ENCODE results near the gene KIF1B.

Gene KIF1B

DNA sequence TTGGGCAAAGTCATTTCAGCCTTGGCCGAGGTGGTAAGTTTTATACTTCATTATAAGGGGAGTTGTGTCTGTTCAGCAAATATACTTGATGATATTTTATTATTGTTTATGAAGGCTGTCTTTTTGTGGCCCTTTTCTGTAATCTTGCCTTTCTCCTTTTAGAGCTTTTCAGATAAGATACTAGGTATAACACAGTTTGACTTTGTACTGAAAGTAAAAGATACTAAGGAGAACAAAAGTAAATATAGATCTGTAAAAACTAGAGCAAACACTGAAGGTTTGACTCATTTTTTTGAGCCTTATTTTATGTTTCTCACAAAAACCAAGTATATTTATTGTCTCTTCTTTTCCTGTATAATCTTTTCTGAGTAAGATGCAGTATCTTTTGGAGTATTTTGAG, 61.9 kb downstream of the KIF1B start:
- no peak for DNase-seq (ENCODE audit: low read depth, low spot score)

DNA sequence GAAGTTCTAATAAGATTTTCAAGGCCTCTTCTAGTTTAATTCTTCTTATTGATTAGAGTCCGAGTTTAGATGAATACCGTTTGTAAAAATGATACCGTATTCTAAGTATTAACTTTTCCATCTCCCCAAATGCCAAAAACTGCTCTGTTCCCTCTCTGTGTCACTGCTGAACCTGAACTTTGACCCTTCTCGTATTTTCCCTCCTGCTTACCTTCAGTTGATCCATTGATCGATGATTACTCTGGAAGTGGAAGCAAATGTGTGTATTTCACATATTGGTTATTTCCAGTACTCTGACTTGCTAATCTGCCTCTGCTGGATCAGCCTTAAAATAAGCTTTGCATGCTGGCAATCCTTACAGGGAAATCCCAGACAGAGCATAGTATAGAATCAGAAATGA, 68.5 kb downstream of the KIF1B start:
- no peak for DNase-seq (ENCODE audit: low read depth, low spot score)

DNA sequence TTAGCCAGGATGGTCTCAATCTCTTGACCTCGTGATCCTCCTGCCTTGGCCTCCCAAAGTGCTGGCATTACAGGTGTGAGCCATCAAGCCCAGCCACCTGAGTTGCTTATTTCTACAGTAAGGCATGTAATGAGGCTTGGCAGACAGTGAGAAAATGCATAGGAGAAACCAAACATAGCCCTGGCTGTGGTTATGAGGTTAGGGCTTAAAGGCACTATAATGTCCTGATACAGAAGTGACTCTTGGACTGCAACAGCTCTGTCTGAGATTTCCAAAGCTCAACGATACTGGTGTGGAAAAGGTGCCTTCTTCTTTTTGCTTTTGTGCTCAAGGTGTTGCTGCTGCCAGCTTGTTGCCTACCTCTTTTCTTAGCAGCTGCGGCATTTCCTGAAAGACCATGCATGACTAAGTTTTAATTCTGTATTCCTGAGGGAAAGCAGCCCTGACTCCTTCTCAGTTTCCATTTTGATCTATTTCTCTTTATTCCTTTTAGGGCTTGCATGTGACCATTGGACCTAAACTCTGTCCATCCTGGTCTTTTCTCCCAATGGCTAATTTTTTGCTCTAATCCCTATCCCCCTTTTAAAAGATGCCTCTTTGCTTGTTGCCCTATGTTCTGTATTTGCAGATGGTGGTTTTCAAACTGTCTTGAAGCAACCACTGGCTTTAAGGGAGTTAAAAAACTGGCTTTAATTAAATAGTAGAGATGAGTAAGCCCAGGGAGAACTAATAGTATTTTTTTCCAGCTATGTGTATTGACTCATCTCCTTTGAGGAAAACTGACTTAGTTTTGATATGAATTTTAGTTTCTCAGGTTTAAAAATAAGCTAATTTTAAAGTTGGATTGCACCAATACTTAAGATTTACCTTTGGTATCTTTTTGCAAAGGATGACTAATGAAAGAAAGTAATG, 70.3 kb downstream of the KIF1B start:
- DNase-seq (ENCODE audit: low read depth, low spot score) = no peak

DNA sequence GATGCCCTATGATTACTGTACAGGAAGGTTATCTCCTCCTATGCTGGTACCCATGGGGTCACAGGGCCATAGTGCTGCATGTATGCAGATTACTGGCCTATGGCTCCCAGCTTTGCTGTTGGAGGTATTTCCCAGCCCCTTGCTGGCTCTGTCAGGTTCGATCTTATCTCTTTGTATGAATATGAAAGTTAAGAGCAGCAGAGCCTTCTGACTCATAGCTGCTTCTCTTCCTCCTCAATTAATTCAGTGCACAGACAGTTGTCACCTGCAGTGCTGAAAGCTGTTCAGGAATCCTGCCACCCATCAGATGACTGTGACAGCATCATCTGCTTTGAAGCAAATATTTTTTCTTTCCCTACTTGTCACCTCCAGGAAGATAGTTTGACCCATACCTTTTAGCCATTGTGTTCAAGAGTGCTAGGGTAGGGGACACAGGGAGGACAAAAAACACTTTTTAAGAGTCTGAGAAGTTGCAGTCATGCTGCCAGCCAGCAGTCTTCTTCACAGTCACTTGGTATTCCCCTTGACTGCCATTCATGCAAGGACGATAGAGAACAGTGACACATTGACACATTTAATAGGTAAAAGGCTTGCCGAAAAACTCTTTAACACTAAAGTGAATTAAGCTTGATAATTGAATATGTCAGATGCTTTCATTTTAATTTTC, 73.1 kb downstream of the KIF1B start:
- no peak for DNase-seq (ENCODE audit: low read depth, low spot score)

DNA sequence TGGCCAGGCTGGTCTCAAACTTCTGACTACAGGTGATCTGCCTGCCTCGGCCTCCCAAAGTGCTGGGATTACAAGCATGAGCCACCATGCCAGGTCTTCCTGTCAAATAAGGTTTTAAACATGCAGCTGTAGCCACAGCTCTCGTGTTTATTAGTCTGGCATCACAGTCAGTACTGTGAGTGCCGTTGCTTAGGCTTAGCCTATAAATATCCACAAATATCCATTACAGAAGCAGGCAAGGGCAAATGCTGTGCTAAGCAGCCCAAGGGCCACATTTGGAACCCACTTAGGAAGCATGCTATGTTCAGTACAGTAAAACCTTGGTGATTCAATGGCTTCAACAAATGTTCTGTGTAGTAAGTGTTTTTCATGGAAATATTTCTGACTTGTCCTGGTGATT, 75.9 kb downstream of the KIF1B start:
- DNase-seq (ENCODE audit: low read depth, low spot score) = no peak

DNA sequence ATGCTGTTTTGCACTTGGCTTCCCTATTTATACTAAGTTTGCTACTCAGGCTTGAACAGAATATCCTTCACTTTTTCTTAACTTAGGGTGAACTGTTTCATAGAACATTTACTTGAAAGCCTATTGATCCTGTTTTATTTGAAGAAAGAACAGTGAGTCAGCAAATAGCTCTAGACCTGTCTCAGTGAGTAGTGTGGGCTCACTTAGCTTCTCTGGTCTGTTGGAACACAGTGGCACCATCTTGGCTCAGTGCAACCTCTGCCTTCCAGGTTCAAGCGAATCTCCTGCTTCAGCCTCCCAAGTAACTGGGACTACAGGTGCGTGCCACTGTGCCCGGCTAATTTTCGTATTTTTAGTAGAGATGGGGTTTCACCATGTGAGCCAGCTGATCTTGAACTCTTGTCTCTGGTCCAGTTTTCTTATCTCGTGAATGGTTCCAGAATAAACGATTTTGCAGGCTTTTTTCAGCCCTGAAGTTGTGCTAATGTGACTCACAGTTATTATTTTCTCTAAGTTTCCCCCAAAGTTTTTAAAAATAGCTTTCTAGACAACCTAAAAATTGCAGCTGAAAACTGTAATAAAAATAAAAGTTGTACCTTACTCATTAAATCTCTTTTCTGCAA, 76.8 kb downstream of the KIF1B start:
- no peak for DNase-seq (ENCODE audit: low read depth, low spot score)

DNA sequence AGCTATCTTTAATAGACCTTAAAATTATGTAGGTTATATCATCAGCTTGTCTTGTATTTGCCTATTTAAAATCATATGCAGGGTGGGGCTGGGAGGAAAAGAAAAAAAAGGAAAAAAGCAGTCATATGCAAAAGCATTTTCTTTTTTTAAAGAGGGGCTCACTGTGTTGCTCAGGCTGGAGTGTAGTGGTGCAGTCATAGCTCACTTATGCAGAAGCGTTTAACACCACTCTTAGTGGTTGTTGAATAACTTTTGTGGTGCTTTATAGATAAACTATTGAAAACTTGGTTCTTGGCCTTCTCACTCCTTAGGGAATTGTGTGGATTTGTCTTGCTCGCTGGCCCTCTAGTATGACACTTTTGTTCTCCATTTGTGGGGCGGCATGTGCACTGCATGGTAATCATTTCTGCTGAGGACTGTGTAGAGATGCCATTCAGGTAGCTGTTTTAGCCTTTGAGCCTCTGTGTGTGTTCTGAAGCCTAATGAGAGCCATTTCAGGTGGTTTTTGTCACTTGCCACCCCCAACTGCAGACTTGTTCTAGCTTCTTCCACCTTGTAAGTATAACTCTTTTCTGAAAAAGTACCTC, 77.8 kb downstream of the KIF1B start:
- no peak for DNase-seq (ENCODE audit: low read depth, low spot score)

DNA sequence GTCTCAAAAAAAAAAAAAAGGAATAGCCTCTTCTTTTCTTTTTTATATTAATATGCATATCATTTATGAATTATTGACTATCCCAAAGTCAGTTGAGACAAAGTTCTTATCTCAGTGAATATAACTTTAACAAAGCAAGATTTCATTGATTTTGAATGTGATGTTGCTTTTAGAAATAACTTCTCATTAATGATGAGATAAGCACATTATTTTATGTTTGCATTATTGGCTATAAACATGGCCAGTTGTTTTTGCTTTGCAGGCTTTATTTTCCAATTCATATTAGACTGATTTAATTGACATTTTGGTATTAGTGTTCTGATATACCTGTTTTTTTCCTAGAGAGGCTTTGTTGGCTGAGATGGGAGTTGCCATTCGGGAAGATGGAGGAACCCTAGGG, 81.3 kb downstream of the KIF1B start:
- DNase-seq (ENCODE audit: low read depth, low spot score) = no peak

DNA sequence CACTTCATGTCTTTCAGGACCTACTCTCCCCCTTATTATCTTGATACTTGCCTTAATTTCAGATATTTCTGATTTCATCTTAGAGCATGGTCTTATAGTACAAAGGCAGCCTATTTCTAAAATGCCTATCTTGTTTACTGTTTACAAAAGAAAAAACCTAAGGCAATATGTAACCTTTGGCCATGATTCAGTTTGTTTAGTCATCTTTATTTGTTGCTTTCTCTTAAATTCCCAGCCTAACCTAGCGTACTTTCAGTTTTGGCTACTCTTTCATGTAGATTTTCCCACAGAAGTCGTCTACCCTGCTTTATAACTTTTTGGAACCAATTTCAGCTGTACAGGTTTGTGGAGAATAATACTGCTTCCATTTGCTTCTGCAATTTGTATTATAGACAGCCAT, 81.8 kb downstream of the KIF1B start:
- DNase-seq (ENCODE audit: low read depth, low spot score) = no peak

DNA sequence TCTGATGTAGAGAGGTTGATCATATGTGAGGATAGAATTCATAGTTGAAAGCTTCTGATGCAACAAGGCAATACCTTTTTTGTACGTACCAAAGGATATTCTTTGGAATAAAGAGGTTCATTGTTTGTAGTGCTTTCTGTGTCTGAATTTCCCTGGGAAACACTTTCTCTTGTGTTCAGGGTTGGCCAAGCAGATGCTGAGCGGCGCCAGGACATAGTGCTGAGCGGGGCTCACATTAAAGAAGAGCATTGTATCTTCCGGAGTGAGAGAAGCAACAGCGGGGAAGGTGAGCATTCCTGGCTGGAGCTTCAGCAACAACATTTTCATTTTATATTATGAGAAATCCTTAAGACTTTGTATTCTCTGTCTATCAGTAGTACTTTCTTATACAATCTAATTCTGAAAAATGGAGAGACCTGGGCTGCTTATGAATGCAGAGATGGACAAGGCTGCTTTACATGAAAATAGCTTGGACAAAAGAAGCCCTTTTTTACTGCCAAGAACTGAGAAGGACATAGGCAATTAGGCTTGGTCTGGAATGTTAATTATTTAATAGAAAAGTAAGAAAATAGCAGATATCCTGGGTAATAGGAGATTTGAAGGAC, 85.2 kb downstream of the KIF1B start:
- DNase-seq (ENCODE audit: low read depth, low spot score) = no peak

DNA sequence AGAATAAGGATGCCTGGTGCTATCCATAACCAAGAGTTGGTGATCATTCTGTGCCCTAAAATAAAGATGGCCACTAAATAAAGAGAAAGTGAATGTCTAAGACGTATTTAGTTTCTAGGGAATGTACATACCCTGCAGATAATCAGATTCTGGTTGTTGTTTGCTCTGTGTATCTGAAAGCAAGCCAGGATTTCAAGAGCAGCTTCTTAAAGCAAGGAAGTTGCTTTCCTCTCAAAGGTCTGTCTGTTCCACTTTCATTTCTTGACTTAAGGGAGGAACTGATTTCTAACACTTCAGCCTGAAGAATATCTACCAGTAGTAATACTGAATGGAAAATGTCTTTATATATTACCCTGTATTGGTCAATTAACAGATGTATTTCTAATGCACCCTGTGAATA, 88.8 kb downstream of the KIF1B start:
- DNase-seq (ENCODE audit: low read depth, low spot score) = no peak

DNA sequence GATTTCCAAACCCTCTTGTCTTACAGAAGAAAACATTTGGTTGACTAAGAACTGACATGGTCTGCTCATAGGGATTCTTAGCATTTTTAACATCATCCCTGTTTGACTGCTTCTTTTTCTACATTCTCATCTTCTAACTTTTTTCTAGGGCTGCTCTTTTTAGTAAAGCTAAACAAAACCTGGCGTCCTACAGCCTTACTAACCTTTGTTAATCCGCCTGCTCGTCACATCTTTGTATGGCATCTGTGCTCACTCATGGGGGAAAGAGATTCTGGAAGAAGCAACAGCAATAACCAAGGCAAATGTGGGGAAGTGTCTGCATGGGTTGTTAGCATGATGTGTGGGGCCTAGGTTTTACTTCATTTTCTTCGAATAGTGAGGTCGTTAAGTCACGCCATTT, 92.0 kb downstream of the KIF1B start:
- no peak for DNase-seq (ENCODE audit: low read depth, low spot score)

DNA sequence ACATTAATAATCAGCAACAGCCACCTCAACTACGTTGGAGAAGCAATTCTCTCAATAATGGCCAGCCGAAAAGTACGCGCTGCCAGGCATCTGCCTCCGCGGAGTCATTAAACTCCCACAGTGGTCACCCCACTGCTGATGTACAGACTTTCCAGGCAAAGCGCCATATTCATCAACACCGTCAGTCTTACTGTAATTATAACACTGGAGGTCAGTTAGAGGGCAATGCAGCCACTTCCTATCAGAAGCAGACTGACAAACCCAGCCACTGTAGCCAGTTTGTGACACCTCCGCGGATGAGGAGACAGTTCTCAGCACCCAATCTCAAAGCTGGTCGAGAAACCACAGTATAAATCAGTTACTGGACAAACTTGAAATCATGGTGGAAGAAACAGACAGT, 93.9 kb downstream of the KIF1B start:
- no peak for DNase-seq (ENCODE audit: low read depth, low spot score)

DNA sequence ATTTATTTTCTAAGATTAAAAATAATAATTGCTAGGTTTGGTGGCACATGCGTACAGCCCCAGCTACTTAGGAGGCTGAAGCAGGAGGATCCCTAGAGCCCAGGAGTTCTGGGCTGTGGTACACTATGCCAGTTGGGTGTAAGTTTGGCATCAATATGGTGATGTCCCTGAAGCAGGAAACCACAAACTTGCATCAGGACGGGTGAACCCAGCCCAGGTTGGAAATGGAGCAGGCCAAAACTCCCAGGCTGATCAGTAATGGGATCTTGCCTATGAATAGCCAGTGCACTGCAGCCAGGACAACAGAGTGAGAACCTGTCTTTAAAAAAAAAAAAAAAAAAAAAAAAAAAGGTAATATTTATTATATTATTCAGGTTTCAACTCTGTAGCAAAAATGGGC, 96.1 kb downstream of the KIF1B start:
- DNase-seq (ENCODE audit: low read depth, low spot score) = no peak

DNA sequence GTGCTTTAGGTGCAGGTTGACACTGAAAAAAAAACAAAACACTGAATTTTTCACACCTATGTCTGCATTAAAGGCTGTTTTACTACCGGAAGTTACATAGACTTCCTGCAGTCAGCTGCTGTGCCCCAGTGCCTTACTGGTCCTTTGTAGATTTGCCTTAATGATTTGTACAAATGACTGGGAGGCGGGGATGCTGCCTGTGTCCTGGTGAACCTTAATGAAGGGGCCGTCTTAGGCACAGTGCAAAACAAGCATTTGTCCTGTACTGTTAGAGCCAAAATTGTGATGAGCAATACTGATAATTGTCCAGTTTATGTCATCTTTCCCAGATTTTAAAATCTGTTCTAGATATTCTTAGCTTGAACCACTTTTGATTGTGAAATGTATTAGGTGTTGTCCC, 97.6 kb downstream of the KIF1B start:
- no peak for DNase-seq (ENCODE audit: low read depth, low spot score)

DNA sequence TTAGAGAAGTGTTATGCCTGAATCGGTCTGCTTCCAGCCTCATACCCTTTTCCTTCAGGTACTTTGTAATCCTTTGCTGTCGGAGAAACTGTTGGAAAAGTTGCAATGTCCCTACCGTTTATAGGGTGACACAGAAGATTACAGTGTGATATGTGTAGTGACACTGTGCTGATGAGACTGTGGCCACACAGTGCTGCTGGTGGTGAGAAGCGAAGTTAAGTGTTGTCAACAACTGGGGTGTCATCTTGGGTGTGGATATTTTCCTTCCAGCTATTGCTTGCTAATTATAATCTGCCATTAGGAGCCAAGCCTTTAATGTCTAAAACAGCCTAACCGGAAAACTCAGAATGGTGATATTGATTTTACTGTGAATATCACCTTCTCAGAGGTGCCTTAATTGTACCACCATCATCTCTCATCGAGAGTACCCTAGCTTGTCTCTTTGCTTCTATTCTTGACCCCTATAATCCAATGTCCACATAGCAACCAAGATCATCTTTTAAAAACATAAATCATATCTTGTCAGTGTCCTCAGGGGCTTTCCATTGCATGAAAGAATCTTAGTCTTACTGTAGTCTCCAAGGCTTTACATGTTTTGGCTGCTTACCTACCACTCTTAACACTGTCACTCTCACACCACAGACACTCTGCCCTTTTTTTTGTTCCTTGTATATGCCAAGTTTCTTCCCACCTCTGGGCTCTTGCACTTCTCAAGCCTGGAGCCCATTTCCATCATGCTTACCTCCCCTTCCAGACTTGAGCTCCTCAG, 99.1 kb downstream of the KIF1B start:
- DNase-seq (ENCODE audit: low read depth, low spot score) = no peak

DNA sequence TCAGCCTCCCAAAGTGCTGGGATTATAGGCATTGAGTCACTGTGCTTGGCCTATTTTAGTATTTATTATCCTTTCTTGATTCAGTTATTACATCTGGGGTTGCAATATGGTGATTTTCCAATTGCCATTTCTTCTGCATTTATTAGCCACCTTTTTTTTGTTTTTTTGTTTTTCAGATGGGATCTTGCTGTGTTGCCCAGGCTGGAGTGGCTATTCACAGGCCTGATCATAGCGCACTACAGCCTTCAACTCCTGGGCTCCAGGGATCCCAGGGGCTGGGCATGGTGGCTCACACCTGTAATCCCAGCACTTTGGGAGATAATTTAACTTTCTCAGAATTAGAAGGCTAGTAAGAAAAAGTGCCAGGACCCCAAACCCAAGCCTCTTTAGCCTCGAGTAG, 106.4 kb downstream of the KIF1B start:
- no peak for DNase-seq (ENCODE audit: low read depth, low spot score)

DNA sequence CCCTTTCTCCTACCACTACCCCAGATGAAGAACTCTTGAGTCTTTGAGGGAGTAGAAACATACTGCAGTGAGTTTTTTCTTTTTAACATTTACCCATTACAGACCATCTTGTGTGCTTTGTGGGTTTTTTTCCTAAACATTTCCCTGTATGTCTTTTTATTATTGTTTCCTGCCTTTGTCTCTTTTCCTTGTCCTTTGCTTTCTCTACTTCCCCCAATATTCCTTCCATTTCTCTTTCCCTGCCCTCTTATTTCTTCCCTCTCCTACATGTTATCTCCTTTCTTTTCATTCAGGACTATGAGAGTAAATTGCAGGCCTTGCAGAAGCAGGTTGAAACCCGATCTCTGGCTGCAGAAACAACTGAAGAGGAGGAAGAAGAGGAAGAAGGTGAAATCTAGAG, 109.4 kb downstream of the KIF1B start:
- no peak for DNase-seq (ENCODE audit: low read depth, low spot score)

DNA sequence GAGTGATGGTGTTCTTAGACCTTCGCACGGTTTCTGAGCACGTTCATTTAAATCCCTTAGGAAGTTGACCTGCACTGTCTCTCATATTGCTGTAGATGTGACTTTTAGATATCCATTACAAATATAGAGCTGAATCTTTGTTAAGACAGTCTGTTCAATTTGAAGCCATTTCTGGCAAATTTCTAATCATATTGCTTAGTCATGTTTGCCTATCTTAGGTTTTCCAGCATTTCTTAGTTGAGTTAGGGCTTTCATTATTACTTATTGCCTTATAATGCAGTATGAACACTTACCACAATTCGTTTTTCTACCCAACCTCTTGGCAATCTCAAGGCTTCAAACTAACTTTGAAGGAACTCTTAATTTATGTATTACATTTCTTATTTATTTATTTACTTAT, 110.0 kb downstream of the KIF1B start:
- no peak for DNase-seq (ENCODE audit: low read depth, low spot score)

DNA sequence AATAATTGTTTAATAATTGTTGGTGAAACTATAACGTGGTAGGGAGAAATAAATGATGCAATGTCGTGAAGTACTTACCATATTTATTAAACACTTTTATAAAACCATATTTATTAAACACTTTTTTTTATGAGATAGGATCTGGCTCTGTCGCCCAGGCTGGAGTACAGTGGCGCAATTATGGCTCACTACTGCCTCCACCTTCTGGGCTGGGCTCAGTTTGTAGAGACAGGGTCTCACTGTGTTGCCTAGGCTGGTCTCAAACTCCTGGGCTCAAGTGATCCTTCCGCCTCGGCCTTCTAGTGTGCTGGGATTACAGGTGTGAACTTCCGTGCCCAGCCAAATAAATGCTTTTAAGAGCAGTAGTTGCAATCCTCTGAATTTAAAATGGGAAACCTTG, 112.5 kb downstream of the KIF1B start:
- no peak for DNase-seq (ENCODE audit: low read depth, low spot score)

DNA sequence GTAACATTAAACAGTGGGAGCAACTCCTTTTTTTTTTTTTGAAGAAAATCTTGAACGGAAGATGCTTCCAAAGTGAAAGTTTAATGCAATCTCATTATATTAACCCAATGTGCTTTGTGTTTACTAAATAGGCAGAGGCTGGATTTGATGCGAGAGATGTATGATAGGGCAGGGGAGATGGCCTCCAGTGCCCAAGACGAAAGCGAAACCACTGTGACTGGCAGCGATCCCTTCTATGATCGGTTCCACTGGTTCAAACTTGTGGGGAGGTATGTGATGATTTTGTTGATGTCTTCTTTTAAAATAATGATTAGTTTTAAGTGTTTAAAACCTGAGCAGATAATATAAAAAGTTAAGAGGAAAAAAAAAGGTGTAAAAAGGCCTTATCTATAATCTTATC, 114.3 kb downstream of the KIF1B start:
- DNase-seq (ENCODE audit: low read depth, low spot score) = no peak
